ENCODE results near the gene AXL.

The AXL gene

GRCh38 chr19:41222240-41222639, 3.2 kb downstream of the AXL start:
- TF ChIP-seq CREB1 (IDR thresholded peaks at IDR 0.05; ENCODE audit: low read depth) (no peak), ZBTB7A (IDR thresholded peaks at IDR 0.05; ENCODE audit: low read depth) (no peak), REST (IDR thresholded peaks at IDR 0.05; ENCODE audit: low read depth) (no peak), TAF1 (IDR thresholded peaks at IDR 0.05; ENCODE audit: low read depth) (no peak)

- TF ChIP-seq ZBTB7A (IDR thresholded peaks at IDR 0.05; ENCODE audit: low read depth), result peak; percentile 78; the same call in 1 of the 2 replicates
- TF ChIP-seq REST (IDR thresholded peaks at IDR 0.05; ENCODE audit: low read depth), result no peak
- TF ChIP-seq NFIC (IDR thresholded peaks at IDR 0.05), result no peak
- no peak for TF ChIP-seq USF1 (IDR thresholded peaks at IDR 0.05)
- TF ChIP-seq EP300 (IDR thresholded peaks at IDR 0.05; ENCODE audit: borderline replicate concordance), result peak; percentile 40; the same call in 1 of the 2 replicates
- TF ChIP-seq TCF12 (IDR thresholded peaks at IDR 0.05; ENCODE audit: low read depth), result peak; percentile 43; the same call in 1 of the 2 replicates
- TF ChIP-seq TAF1 (IDR thresholded peaks at IDR 0.05; ENCODE audit: low read depth), result no peak
- no peak for TF ChIP-seq YY1 (IDR thresholded peaks at IDR 0.05; ENCODE audit: low read depth)
- peak; percentile 82 for TF ChIP-seq TEAD4 (IDR thresholded peaks at IDR 0.05)
These were observed 4.6 kb downstream of the AXL start for GRCh38 chr19:41223431-41224234.

- no peak for TF ChIP-seq TAF1 (IDR thresholded peaks at IDR 0.05; ENCODE audit: low read depth)
- no peak for TF ChIP-seq CEBPB (IDR thresholded peaks at IDR 0.05)
- no peak for TF ChIP-seq REST (IDR thresholded peaks at IDR 0.05; ENCODE audit: low read depth)
- TF ChIP-seq RAD21 (IDR thresholded peaks at IDR 0.05; ENCODE audit: low read depth), result no peak
- TF ChIP-seq TEAD4 (IDR thresholded peaks at IDR 0.05), result no peak
- no peak for TF ChIP-seq NFIC (IDR thresholded peaks at IDR 0.05)
These were observed 5.6 kb downstream of the AXL start for GRCh38 chr19:41224632-41225031.

GRCh38 chr19:41225238-41226052, 6.4 kb downstream of the AXL start:
- TF ChIP-seq FOXM1 (IDR thresholded peaks at IDR 0.05; ENCODE audit: borderline replicate concordance, low read depth) (peak; percentile 36; the same call in 1 of the 2 replicates), ZBTB7A (IDR thresholded peaks at IDR 0.05; ENCODE audit: low read depth) (no peak), TCF12 (IDR thresholded peaks at IDR 0.05; ENCODE audit: low read depth) (no peak; the same call in 1 of the 2 replicates)

- TF ChIP-seq FOXM1 (IDR thresholded peaks at IDR 0.05; ENCODE audit: borderline replicate concordance, low read depth) (no peak; the same call in 1 of the 2 replicates), YY1 (IDR thresholded peaks at IDR 0.05; ENCODE audit: low read depth) (no peak), EGR1 (IDR thresholded peaks at IDR 0.05) (peak; percentile 72), TEAD4 (IDR thresholded peaks at IDR 0.05) (peak; percentile 73), NFIC (IDR thresholded peaks at IDR 0.05) (peak; percentile 59; the same call in 1 of the 2 replicates), ZBTB7A (IDR thresholded peaks at IDR 0.05; ENCODE audit: low read depth) (peak; percentile 98), REST (IDR thresholded peaks at IDR 0.05; ENCODE audit: low read depth) (no peak), CEBPB (IDR thresholded peaks at IDR 0.05) (no peak), RAD21 (IDR thresholded peaks at IDR 0.05; ENCODE audit: low read depth) (no peak; the same call in 1 of the 2 replicates), CREB1 (IDR thresholded peaks at IDR 0.05; ENCODE audit: low read depth) (no peak), EP300 (IDR thresholded peaks at IDR 0.05; ENCODE audit: borderline replicate concordance) (peak; percentile 71), MAX (IDR thresholded peaks at IDR 0.05) (peak; percentile 75), TAF1 (IDR thresholded peaks at IDR 0.05; ENCODE audit: low read depth) (no peak; the same call in 1 of the 2 replicates), USF1 (IDR thresholded peaks at IDR 0.05) (peak; percentile 70), TCF12 (IDR thresholded peaks at IDR 0.05; ENCODE audit: low read depth) (peak; percentile 78; the same call in 1 of the 2 replicates)
These were observed 7.2 kb downstream of the AXL start for GRCh38 chr19:41226053-41226873.
